22Rv1 (cell line): ENCODE results near the gene ALOX5AP.

Experiments
- ZFX ChIP-seq: fragments of 450-650 bp; IDR thresholded peaks from 2 replicates; pipeline ENCODE4 v1.6.1; 2017; ENCODE audit warnings: antibody characterized with exemption, borderline replicate concordance
- TF ChIP-seq, protein P1 (sequence below): fragments of 450-650 bp; IDR thresholded peaks from 2 replicates; pipeline ENCODE4 v1.5.1; 2017; ENCODE audit warnings: mild to moderate bottlenecking

DNA sequence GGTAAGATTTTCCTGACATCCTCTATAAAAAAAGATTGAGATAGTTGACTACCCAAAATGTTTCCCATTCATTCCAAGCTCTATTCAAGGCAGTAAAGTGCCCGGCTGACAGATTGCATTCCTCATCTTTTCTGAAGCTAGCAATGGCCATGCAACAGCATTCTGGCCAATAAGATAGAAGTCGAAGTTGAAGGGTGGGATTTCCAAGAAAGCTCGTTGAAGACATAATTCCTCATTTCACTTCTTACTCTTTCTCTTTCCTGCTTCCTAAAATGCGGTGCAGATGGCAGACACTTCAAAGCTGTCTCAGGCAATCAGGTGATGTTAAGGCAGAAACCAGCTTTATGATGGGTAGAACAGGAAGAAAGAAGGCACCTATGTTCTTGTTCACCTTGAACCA lies 13.4 kb upstream of the ALOX5AP start:
- TF ChIP-seq, protein P1, sequence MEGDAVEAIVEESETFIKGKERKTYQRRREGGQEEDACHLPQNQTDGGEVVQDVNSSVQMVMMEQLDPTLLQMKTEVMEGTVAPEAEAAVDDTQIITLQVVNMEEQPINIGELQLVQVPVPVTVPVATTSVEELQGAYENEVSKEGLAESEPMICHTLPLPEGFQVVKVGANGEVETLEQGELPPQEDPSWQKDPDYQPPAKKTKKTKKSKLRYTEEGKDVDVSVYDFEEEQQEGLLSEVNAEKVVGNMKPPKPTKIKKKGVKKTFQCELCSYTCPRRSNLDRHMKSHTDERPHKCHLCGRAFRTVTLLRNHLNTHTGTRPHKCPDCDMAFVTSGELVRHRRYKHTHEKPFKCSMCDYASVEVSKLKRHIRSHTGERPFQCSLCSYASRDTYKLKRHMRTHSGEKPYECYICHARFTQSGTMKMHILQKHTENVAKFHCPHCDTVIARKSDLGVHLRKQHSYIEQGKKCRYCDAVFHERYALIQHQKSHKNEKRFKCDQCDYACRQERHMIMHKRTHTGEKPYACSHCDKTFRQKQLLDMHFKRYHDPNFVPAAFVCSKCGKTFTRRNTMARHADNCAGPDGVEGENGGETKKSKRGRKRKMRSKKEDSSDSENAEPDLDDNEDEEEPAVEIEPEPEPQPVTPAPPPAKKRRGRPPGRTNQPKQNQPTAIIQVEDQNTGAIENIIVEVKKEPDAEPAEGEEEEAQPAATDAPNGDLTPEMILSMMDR: no peak
- no peak for TF ChIP-seq ZFX
